Fibroblast of skin of left biceps (primary cell): ENCODE results near the gene THBD.

ENCODE experiments used
- DNase-seq, 2 experiments: peaks; one replicate each; pipeline ENCODE4 v3.0.0-alpha.2; 2013; ENCODE audit warnings: low read depth in 2 of 2

THBD gene

DNA sequence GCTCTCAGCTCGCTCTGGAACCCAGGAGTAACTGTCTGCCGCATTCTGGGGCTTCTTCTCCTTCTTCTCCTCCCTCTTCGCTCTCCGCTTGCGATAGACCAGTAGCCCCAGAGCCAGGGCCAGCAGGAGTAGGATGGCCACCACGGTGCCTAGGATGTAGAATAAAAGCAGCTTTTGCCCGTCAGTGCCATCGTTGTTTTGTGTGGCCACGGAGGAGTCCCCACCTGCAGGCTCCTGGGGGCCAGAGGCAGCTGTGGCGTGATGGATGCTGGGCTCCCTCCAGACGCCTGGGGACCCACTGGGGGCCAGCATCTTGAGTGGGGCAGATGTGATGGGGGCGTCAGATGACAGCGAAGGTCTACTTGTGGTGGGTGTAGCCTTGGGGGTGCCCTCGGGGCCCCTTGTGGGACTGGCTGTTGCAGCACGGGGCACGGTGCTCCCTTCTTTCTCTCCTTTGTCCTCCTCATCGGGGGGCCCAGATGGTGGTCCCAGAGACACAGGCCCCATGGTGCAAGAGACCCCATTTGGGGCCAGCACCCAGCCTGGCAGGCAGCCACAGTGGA lies 34.9 kb upstream of the THBD start:
- no peak for DNase-seq

DNA sequence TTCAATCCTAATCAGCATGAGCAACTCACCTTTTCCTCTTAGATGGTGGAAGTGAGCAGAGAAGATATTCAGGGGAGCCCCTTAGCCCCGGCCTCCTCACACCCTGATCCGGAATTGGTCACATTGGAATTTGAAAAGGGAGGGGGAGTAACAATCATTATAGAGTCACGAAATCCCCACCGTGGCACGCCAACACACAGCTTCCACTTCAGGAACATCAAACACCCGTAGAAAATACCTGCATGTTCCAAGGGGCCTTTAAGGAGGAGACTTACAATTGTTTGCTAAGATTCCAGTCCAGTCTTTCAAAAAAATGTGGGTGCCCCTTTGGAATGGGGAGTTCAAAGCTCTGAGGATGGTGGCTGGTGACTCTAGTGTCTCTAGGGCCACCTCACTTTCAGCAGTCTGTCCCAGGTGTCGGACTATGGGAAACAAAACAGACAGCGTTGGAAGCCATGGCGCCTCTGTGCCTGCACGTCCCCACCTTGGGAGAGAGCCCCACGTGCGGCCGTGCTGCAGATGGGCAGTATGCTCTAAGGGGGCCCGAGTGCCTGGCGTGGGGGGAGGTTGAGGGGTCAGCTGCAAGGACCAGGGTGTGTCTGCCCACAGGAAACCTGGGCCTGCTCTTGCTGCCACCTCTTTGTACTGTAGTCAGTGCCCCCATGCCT lies 34.2 kb upstream of the THBD start:
- no peak for DNase-seq

DNA sequence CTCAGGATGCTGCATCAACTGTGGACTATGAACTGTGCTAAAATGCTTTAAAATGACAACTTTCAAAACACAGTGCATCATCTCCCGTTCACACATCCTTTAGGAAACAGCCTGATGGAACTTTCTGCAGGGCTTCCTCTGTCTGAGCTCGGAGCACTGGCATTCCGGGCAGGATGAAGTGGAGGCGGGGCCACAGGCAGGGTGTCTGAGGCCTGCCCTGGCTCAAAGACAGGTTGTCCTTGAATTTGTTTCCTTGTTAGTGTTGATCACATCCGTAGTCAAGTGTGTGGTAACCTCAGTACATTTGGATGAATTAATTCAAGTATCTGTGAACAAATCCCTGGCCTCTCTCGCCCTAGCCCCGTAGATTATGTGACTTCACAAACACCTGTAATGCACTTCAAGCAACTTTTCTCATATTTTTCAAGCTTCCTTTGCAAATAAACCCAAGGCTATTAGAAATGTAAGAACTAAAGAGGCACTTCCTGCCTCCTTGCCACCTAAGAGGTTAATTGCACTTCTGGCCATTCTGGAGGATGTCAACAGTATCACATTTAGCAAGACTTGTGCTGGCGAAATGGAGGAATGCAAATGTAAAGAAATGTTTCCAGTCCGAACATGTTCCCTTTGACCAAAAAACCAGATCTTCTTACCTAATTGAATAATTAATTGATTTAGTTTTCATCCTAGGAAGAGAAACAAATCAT lies 33.5 kb upstream of the THBD start:
- DNase-seq: no peak

DNA sequence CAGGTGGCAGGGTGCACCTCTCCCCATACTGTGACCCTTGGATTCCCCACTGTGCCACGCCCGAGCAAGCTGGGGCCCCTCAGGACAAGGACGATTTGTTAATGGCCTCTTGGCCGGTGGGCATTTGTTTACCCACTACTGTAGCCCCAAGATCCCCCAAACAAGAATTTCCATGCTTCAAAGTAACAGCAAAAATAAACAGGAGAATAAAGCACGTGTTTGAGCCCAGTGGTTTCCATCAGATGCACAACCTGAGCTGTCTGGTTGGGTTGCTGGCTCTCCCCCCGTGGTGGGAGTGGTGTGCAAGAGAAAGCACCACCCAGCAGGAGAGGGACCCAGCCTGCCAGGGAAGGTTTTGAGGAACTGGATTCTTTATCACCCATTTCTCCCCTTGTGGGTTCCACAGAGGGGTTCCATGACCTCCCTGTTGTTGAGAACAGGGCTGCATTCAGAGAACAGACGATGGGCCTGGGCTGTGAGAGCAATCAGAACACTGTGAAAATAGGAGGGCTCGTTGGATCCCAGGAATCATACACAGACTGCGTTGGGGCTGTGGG lies 31.9 kb upstream of the THBD start:
- no peak for DNase-seq

DNA sequence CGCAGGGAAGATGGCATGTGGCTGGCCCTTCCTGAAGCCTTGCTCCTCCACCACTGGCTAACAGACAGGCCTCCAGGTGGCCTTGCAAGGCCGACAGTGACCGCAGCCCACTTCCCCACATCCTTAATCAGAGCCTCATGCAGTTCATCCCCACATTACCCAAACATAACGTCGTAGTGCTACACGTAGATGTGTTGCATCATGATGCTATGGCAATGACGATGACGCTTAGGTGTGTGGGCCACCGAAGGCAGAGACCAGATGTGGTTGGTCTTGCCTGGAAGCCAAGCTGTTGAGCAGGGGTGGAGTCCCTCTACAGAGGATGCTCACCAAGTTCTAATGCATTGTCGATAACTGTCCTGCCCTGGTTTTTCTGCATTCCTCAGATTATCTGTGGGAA lies 31.0 kb upstream of the THBD start:
- DNase-seq: no peak

DNA sequence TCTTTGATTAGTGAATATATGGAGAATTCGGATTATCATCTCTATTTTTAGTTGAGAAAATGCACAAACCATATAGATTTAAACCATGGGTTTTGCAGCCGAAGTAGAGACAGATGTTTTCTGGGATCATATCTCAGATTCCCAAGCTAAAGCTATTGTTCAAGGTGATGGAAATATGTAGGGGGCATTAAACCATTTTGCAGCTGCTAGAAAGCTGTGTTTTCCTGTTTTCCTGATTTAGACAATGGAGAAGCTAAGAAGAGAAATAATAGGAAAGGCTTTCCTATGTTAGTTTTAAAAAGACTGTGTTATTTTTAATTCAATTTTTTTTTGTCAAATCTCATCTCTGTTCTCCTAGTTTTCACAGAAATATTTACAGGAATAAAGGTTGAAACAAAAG lies 30.5 kb upstream of the THBD start:
- no peak for DNase-seq

DNA sequence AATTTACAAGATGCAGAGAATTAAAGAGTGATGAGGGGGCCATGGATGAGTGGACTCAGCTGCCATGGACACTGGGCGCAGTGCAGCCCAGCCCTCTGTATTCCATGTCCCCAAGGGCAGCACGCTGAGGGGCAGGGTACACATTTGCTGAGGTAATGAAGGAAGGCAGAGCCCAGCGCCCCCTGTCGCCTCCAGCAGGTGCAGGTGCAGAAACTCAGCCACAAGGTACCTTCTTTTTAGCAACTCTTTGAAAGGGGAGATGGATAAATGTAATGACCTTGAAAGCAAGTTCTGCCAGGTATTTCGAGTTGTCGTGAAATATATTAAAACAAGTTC lies 29.5 kb upstream of the THBD start:
- no peak for DNase-seq

DNA sequence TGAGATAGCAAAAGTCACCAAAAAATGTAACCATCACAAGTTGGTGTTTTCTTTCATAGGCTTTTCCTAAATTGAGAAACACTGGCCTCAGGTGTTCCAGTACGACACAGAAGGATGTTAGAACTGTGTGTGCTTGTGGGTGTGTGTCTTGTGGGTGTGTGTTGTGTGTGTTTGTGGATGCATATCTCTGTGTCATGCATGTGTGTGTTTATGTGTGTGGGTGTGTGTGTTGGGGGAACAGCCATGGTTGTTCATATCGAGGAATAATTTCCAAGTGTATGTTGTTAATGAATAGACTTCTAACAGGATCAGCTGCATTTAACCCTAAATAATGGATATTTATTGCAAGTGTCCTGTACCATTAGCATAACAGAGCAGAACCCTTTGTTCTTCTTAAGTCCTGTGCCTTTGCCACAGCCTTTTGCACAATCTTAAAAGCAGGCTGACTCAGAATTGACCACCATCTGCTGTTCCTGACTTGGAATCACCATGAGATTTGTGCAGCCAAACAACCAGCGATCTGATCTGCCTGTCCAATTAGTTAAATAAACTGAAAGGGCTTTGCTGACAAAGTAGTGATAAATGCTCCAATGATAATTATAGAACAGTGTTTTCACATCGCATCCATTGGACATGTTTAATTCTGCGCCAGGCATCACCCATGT lies 29.0 kb upstream of the THBD start:
- DNase-seq: no peak

DNA sequence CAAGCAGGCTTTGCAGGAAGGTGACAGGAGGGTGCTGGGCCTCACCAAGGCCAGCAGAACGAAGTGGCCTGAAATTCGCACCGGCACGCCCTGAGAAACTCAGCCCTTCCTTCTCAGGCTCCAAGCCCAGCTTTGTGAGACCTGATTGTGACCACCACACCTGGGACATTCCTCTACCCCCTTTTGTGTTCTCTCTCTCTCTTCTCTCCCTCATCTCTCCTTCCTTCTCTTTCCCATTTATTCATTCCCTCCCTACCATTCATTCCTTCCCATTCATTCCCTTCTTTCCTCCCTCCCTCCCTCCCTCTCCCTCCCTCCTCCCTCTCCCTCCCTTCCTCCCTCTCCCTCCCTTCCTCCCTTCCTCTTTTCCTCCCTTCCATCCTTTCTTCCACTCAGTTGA lies 27.8 kb upstream of the THBD start:
- no peak for DNase-seq

DNA sequence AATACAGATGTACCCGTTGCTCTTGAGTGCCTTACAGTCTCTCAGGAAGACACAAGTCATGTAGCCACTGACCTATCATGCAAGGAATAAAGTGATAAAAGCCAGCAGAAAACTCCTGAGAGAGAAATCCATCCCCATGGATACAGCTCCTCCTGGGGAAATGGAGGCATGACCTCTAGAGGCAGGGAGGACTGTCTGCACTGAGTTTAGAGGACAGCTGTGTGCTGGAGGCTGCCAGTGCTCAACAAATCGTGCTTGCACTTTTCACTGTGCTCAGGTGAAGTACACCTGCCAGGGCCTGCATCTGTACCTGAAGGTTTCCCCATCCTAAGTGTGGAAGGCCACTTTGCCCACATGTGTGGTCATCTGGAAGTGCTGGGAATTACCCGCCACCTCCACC lies 24.6 kb upstream of the THBD start:
- DNase-seq: no peak

DNA sequence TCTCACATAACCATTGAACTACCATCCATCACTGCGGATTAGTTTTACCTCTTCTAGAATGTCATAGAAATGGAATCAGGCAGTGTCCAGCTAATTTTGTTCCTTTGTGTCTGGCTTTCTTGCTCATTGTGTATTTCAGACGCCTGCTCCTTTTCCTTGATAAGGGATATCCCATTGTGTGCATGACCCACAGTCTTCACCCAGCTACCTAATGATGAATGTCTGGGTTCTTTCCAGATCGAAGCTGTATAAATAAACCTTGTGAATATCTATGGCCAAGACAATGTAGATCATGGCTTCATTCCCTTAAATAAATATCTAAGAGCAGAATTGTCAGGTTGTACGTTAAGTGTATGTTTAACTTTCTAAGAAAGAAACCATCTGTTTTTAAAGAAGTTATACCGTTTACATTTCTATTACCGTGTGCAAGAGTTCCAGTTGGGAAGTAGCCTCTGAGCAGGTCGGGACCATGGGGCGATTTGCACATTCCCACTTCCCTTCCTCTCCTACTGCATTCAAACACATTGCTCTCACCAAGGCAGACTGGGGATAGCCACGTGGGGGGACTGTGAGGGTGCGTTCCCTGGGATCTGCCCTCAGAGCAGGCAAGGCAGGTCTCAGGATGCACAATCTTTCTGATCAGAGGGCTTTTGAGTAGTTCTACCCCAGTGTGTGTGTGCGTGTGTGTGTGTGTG lies 23.6 kb upstream of the THBD start:
- no peak for DNase-seq

DNA sequence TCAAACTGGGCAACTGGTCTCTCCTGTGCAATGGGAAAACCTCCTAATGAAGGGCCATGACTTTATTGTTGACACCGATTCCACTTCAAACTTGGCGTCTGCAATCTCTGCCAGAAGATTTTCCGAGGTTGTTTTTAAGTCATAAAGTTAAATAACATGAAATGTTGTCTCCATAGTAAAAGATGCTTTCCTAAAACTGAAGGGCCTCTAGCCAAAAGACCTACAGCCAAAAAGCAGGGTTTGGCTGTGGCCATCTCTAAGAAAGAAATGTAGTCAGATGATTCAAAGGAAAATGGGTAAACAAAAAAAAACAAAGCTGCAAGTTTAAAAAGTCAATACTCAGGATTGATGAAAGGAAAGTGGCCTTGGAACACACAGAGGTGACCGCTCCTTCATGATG lies 22.5 kb upstream of the THBD start:
- no peak for DNase-seq

DNA sequence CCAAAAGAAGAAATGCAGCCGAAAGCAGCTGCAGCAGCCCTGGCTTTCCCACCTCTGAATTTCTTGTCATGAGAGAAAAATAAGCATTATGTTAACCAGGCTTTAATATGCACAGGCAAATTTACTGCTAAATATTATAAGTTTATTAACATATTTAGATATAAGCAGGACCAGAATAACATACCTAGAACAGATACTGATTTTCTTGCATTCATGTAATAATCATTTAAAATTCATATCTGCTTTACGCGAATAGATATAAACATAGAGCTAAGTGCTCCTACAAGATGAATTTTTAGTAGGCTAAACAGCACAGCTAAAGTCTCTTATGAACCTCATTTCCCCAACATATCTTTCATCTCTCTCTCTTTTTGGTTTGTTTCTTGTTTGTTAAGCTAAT lies 21.9 kb upstream of the THBD start:
- DNase-seq: no peak

DNA sequence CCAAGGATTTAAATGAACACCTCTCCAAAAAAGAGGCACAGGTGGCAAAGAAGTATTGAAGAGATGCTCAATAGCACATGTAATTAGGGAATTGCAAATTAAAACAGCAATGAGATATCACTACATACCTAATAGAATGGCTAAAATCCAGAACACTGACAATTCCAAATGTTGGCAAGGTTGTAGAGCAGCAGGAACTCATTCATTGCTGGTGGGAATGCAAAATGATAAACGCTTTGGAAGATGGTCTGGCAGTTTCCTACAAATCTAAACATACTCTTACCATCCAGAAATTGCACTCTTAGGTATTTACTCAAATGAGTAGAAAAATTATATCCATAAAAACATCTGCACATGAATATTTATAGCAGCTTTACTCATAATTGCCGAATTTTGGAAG lies 19.6 kb upstream of the THBD start:
- DNase-seq: no peak

DNA sequence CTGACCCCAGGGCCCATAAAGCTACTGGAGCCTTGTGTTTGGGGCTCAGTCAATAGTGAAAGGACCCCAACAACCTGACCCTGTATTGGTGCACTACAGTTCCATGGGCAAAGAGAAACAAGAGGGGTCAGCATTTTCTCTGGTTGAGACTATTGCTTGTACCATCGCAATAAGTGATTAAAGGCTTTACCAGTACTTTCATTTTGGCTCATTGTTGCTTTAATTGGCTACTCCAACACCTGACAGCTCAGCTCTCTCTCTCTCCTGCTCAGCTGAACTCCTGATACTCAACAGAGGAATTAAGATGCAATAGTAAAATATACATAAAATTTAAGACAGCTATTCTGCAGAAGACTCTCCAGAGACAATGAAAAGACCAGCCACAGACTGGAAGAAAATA lies 18.8 kb upstream of the THBD start:
- no peak for DNase-seq

DNA sequence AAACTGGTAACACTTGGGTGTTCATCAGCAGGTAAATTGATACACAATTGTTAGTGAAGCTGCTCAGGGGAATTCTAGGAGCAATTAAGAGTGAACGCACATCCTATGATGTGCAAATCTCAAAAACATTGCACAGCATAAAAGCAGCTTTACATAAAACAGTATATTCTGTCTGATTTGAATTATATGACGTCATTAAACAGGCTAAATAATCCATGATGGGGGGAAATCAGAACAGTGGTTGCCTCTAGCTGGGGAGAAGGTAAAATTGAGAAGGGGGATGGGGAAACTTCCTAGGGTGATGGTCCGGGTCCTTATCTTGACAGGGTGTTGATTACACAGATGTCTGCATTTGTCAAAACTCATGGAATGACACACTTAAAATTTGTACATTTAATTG lies 17.3 kb upstream of the THBD start:
- no peak for DNase-seq

DNA sequence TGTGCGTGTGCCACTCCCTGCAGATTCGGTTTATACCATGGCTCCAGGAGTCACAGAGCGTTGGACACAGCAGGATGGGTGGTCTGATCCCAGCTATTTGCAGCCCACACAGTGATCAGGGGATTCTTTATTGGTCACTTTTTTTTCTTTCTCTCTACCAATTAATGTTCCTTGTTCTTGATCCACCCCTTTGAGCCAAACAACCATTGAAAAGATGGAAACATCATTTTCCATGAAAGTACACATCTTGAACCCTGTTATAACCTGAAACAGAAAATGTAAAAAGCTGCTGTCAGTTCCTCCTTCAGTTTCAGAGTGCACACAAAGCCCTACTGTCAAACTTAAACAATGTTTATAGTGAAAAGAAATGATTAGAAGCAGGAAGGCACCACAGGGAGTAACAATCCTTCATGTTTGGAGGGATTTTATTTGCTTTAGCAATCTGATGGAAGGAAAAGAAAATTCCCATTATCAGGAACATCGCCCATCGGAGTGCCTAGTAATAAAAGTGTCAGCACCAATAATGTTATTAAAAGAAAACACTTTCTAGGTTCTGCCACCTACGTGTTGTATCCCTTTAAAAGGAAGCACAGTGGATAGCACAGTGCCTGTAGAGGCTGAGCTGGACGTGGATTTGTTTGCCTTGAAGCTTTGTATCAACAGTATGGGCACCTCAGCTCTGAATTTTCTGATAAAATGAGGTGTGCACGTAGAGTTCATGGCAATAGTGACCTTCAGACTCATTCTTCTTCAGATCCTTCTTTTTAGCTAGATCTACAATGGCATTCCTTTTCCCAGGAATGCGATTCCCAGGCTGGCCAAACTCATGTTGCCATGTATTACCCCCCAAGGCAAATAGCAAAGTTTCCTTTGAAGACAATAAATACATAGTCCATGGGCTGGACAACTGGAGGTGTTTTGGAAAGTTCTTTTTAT lies 16.1 kb upstream of the THBD start:
- no peak for DNase-seq

DNA sequence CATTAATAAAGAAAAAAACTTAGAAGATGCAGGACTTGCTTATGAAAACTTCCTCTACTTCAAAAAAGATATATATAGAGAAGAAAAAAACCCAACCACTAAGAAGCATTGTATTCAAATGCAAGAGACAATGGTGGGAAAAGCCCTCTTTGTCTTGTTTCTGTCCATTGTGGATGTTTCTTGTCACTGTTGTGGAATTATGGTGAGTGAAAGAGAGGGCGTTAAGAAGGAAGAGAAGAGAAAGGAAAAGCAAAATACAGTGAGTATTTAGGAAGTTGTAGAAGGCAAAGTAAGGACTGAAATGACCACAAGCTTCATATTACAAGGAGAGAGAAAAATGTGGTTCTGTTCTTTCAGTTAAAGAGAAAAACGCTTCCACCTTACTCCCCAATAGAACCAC lies 14.1 kb upstream of the THBD start:
- DNase-seq: no peak

DNA sequence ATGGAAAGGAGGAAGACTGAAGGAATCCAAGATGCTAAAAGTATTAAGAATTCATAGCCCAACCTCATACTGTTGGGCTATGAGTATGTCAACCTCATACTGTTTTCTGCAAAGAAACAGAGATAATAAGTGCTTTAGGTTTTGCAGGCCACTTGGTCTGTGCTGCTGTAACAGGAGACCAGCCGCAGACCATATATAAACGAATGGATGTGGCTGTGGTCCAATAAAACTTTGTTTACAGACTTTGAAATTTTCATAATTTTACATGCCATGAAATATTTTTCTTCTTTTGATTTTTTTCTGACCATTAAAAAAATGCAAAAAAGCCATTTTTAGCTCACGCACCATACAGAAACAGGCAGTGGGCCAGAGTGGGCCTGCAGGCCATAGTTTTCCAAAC lies 13.7 kb upstream of the THBD start:
- DNase-seq: no peak

DNA sequence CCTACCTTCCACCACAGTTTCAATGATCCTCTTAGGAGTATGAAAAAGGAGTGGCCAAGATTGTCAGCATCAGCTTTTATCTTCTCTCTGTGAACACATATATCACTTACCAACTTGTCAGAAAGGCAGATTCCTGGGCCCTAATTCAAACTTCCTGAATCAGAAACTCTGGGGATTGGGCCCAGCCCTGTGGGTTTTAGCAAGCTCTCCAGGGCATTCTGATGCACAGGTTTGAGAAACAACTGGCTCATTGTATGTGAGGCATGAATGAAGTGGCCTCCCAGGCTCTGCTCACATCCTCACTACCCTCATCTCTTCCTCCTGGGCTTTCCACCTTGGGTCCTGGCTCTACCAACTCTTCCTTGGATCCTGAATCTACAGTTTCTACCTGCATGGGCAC lies 13.2 kb upstream of the THBD start:
- no peak for DNase-seq
